ENCODE data around the gene DNAJB7.

- no peak for TF ChIP-seq FOXA1 (IDR thresholded peaks at IDR 0.05)
- TF ChIP-seq FOXM1 (IDR thresholded peaks at IDR 0.05; ENCODE audit: borderline replicate concordance): no peak
- no peak for TF ChIP-seq ARNT (IDR thresholded peaks at IDR 0.05)
- TF ChIP-seq FOXK2 (IDR thresholded peaks at IDR 0.05): no peak
- no peak for TF ChIP-seq BHLHE40 (IDR thresholded peaks at IDR 0.05; ENCODE audit: borderline replicate concordance)
- no peak for TF ChIP-seq ELF4 (IDR thresholded peaks at IDR 0.05)
- TF ChIP-seq CTBP1 (IDR thresholded peaks at IDR 0.05; ENCODE audit: borderline replicate concordance): no peak
- no peak for TF ChIP-seq ZNF384 (IDR thresholded peaks at IDR 0.05)
- TF ChIP-seq HDGF (IDR thresholded peaks at IDR 0.05; ENCODE audit: borderline replicate concordance): no peak
Measured at GRCh38 chr22:40878922-40879321, 17.0 kb upstream of the DNAJB7 start.

Data from HEK293T (cell line).